ENCODE measurements around the gene FAM209B. TPM values are rescaled to one million over a fixed set of nuclear protein-coding genes. Genes with fewer than 3 reads are reported as not detected.
"Not testable (repeated sequence)": the region's sequence is repeated elsewhere in the genome, so short reads cannot be mapped to it uniquely, and the experiment has no call there.

The FAM209B gene, protein sequence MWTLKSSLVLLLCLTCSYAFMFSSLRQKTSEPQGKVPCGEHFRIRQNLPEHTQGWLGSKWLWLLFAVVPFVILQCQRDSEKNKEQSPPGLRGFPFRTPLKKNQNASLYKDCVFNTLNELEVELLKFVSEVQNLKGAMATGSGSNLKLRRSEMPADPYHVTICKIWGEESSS
- total RNA-seq = not detected

DNA sequence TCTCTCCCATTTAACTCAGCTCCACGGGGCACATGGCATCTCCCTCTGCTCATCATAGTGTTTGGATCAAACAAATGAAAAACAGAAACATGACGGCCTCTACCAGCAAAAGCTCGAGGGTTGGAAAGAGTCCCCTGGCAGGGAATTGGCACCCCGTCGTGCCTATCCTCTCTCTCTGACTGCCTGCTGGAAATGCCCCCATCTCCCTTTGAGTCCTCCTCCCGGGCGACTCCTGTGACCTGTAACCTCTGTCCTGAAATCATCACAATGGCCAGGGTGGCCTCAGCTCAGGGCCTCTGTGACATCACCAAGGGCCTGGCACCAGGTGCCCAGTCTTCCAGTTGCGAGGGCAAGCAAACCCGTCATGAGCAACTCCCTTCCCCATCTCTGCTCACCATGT, at the start of gene FAM209B:
FAM209B (plus strand) TSS at position 301 of the 400 bp plus-strand sequence; CDS start at position 397, 96 bp downstream.
- H3K4me3 ChIP-seq, DNase-seq, H3K36me3 ChIP-seq, H3K9me3 ChIP-seq, H3K27ac ChIP-seq, H3K27me3 ChIP-seq, H3K4me1 ChIP-seq: not testable (repeated sequence)

DNA sequence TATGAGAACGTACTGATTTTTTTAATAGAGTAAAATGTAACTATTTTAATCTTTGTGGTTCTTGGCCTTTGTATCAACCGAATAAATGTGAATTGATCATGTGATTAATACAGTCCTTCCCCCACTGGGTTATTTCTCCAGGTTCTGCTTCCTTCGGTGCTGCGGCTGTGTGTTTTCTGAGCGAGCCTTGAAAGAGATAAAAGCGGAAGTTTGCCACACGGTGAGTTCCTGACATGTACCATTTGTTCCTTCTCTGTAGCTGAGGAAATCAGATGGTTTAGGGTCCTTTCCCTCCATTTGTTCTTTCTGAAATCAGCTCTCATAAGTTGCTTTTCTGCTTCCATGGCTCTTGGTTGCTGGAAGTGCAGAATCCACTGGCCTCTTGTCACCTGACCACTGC, 49.1 kb upstream of the FAM209B start:
- H3K4me1 ChIP-seq = no peaks in the 10 kb centered on the region
- no peaks in the 10 kb centered on the region for H3K9me3 ChIP-seq
- H3K4me3 ChIP-seq = no peak overlapping the region
- peak in 1 of 3 donors; percentile 23 for DNase-seq
- no peaks in the 10 kb centered on the region for H3K27me3 ChIP-seq
- no peak for TF ChIP-seq POLR2A (IDR thresholded peaks at IDR 0.05)
- TF ChIP-seq, protein P1, sequence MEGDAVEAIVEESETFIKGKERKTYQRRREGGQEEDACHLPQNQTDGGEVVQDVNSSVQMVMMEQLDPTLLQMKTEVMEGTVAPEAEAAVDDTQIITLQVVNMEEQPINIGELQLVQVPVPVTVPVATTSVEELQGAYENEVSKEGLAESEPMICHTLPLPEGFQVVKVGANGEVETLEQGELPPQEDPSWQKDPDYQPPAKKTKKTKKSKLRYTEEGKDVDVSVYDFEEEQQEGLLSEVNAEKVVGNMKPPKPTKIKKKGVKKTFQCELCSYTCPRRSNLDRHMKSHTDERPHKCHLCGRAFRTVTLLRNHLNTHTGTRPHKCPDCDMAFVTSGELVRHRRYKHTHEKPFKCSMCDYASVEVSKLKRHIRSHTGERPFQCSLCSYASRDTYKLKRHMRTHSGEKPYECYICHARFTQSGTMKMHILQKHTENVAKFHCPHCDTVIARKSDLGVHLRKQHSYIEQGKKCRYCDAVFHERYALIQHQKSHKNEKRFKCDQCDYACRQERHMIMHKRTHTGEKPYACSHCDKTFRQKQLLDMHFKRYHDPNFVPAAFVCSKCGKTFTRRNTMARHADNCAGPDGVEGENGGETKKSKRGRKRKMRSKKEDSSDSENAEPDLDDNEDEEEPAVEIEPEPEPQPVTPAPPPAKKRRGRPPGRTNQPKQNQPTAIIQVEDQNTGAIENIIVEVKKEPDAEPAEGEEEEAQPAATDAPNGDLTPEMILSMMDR (IDR thresholded peaks at IDR 0.05) = no peak
- H3K36me3 ChIP-seq = peaks cover 0 to 90% (median 3%) of the 10 kb centered on the region in 3 donors
- H3K27ac ChIP-seq = no peak overlapping the region

DNA sequence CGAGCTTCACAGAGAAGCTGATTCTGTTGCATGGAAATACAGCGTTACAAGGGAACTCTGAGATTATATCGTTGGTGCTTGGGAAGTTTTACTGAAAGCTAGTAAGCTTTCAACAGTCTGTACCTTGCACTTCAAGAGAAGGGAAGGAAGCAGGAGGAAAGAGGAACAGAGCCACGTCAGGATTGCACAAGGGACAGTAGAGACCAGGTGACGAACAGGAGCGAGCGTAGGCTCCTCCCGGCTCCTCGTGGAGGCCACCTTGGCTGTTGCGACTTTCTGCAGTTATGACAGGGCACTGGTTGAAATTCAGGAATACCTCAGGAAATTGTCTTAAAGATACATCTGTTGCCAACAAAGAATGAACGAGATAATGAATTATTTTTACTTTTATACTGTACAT, 45.8 kb upstream of the FAM209B start:
- no peaks in the 10 kb centered on the region for H3K27me3 ChIP-seq
- peaks cover 0 to 88% (median 3%) of the 10 kb centered on the region in 3 donors for H3K36me3 ChIP-seq
- no peak overlapping the region for H3K4me3 ChIP-seq
- H3K4me1 ChIP-seq = no peaks in the 10 kb centered on the region
- H3K9me3 ChIP-seq = no peaks in the 10 kb centered on the region
- TF ChIP-seq POLR2A (IDR thresholded peaks at IDR 0.05) = no peak
- TF ChIP-seq, protein P1 (IDR thresholded peaks at IDR 0.05) = no peak
- no peak for DNase-seq
- H3K27ac ChIP-seq = no peak overlapping the region

DNA sequence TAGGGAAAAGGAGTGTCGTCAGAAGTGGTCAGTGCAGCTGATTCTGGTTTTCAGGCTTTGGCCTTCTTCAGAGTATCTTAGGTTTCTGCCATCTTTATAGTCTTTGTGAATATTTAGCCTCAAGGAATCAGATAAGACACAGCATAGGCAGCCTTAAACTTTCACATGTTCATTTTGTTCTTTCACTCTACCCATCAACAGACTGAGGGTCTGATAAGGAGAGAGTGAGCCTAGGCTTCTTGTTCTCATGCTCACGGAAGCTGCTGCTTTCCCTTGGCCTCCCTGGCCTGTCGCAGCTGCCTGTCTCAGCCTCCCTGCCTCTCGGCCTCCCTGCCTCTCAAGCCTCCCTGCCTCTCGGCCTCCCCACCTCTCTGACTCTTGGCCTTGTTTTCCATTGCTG, 44.5 kb upstream of the FAM209B start:
- Histone ChIP-seq H3K27me3 (no peaks in the 10 kb centered on the region), H3K27ac (no peak overlapping the region), H3K4me1 (no peaks in the 10 kb centered on the region), H3K4me3 (no peak overlapping the region), H3K36me3 (peaks cover 0 to 91% (median 3%) of the 10 kb centered on the region in 3 donors), H3K9me3 (no peaks in the 10 kb centered on the region)
- DNase-seq = no peak
- no peak for TF ChIP-seq POLR2A (IDR thresholded peaks at IDR 0.05)
- TF ChIP-seq, protein P1 (IDR thresholded peaks at IDR 0.05) = no peak

DNA sequence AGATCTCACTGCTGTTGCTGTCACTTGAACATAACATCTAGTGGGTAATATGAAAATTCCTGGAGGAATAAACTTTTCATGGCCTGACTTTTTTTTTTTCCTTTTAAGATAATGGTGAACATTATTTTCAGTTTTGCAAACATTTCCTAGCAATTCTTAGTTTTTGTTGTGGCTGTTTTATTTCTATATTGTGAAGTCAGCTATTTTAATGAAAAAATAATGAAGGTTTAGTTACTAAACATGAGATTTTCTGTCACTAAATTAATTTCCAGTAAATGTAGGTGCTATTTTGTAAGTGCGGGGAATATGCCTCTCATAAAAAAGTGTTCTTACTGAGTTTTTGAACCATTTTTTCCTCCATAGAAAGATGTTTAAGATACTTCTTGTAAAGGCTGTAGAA, 31.9 kb upstream of the FAM209B start:
- Histone ChIP-seq H3K27me3 (no peaks in the 10 kb centered on the region), H3K4me3 (no peak overlapping the region), H3K9me3 (no peaks in the 10 kb centered on the region), H3K4me1 (no peaks in the 10 kb centered on the region), H3K27ac (no peak overlapping the region), H3K36me3 (peaks cover 0 to 23% (median 2%) of the 10 kb centered on the region in 3 donors)
- TF ChIP-seq, protein P1 (IDR thresholded peaks at IDR 0.05) = no peak
- no peak for TF ChIP-seq POLR2A (IDR thresholded peaks at IDR 0.05)
- no peak for DNase-seq

DNA sequence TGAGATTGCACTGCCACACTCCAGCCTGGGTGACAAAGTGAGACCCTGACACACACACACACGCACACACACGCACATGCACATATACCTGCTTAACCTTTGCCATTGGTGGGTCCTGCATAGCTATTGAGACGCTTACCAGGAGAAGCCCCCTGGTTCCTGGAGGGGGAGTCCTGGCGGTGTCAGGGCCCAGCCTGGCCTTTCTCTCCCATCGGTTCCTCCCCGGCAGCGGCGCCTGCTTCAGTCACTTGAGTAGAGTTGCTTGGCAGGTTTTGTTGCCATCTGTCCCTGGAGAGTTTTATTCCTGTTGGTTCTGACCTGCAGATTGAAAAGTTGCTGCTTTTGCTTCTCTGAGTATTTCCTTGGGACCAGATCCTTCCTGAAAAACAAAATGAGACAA, 29.1 kb upstream of the FAM209B start:
- Histone ChIP-seq H3K36me3 (peaks cover 0 to 14% (median 2%) of the 10 kb centered on the region in 3 donors), H3K9me3 (no peaks in the 10 kb centered on the region), H3K4me1 (no peaks in the 10 kb centered on the region), H3K27me3 (no peaks in the 10 kb centered on the region), H3K4me3 (no peak overlapping the region), H3K27ac (no peak overlapping the region)
- no peak for TF ChIP-seq POLR2A (IDR thresholded peaks at IDR 0.05)
- TF ChIP-seq, protein P1 (IDR thresholded peaks at IDR 0.05) = no peak
- DNase-seq = no peak
